Stimulated activated CD4-positive, alpha-beta T cell treated with anti-CD3 and anti-CD28 coated beads, Interleukin-12 subunit alpha, Interleukin-12 subunit beta, amount 100 ng/mL, for 24 hours (primary cell): ENCODE data around the gene CAV1.
"Not testable (repeated sequence)": the region's sequence is repeated elsewhere in the genome, so short reads cannot be mapped to it uniquely, and the experiment has no call there.

Experiments used
- DNase-seq, 2 experiments: peaks; one replicate each; pipeline ENCODE4 v3.0.0-alpha.2; 2020; ENCODE audit warnings: low read depth in 2 of 2

CAV1 gene

GRCh38 chr7:116524609-116525297 lies at the start of gene CAV1:
Gene CAV1 (plus strand): TSS chr7:116525036. CDS start chr7:116525063, 27 bp downstream.
- peak in 1 of 2 experiments; percentile 29 for DNase-seq

- no peak for DNase-seq
These were observed 47.2 kb upstream of the CAV1 start for GRCh38 chr7:116477625-116478024.

- DNase-seq, result no peak
These were observed 46.0 kb upstream of the CAV1 start for GRCh38 chr7:116478834-116479233.

- no peak for DNase-seq
These were observed 41.4 kb upstream of the CAV1 start for GRCh38 chr7:116483271-116483942.

GRCh38 chr7:116484389-116484788 lies 40.4 kb upstream of the CAV1 start:
- not testable (repeated sequence) for DNase-seq

- DNase-seq, result no peak
These were observed 36.8 kb upstream of the CAV1 start for GRCh38 chr7:116487907-116488521.

GRCh38 chr7:116490351-116490750 lies 34.5 kb upstream of the CAV1 start:
- no peak for DNase-seq

- DNase-seq, result no peak
These were observed 32.8 kb upstream of the CAV1 start for GRCh38 chr7:116491887-116492653.

GRCh38 chr7:116492654-116493109 lies 32.2 kb upstream of the CAV1 start:
- DNase-seq, result no peak

- DNase-seq, result no peak
These were observed 31.4 kb upstream of the CAV1 start for GRCh38 chr7:116493449-116493848.

- no peak for DNase-seq
These were observed 30.4 kb upstream of the CAV1 start for GRCh38 chr7:116494472-116494871.

- no peak for DNase-seq
These were observed 29.1 kb upstream of the CAV1 start for GRCh38 chr7:116495736-116496135.

GRCh38 chr7:116496653-116497052 lies 28.2 kb upstream of the CAV1 start:
- no peak for DNase-seq

GRCh38 chr7:116497708-116498107 lies 27.1 kb upstream of the CAV1 start:
- DNase-seq, result no peak

GRCh38 chr7:116499168-116500077 lies 25.4 kb upstream of the CAV1 start, which contains the start of gene CAV2:
Gene CAV2 (plus strand): TSS chr7:116499738. CDS start chr7:116499782, 44 bp downstream.
- DNase-seq, result no peak

- no peak for DNase-seq
These were observed 24.6 kb upstream of the CAV1 start for GRCh38 chr7:116500078-116500853.

GRCh38 chr7:116501425-116502167 lies 23.2 kb upstream of the CAV1 start:
- no peak for DNase-seq

GRCh38 chr7:116502201-116503096 lies 22.4 kb upstream of the CAV1 start:
- DNase-seq, result no peak
